IMR-90 (cell line): ENCODE data around the gene NOX4. TPM values are rescaled to one million over a fixed set of nuclear protein-coding genes. Genes with fewer than 3 reads are reported as not detected.
"Not testable (repeated sequence)": the region's sequence is repeated elsewhere in the genome, so short reads cannot be mapped to it uniquely, and the experiment has no call there.

Experiments
- ATAC-seq: fragments of 200-7000 bp; cut with Tn5 transposase; 2 replicates; pipeline ENCODE4 v1.9.1; 2020; ENCODE audit warnings: low read depth, mild to moderate bottlenecking, moderate library complexity
- BruUV-seq: library from RNA; stranded (reverse); fragments of 400-500 nt; replicated peaks from 2 replicates; lab custom pipeline; 2021; lab: Mats Ljungman, UMichigan
- CTCF ChIA-PET: fragments of 300-600 bp; formaldehyde crosslinking; extraction: SDS; loops from one replicate; lab custom pipeline; 2021; ENCODE audit warnings: antibody characterized with exemption; lab: Yijun Ruan, JAX
- POLR2A ChIA-PET: fragments of 300-600 bp; sonication (Branson Sonifier 250); formaldehyde crosslinking; loops from one replicate; lab custom pipeline; 2022; ENCODE audit warnings: antibody characterized with exemption; ENCODE audit not compliant: unreplicated experiment; lab: Charles Lee
- DNase-seq: peaks from one replicate; pipeline ENCODE4 v3.0.0; 2013
- H2AFZ ChIP-seq: replicated peaks from 2 replicates; pipeline ENCODE3; 2013; ENCODE audit warnings: low read length, mild to moderate bottlenecking; ENCODE audit not compliant: poor library complexity
- H2AK5ac ChIP-seq: 2 replicates; pipeline ENCODE4 v1.6.1; 2013; ENCODE audit warnings: low read depth, low read length, inconsistent platforms
- H2AK9ac ChIP-seq: replicated peaks from 2 replicates; pipeline ENCODE3; 2013; ENCODE audit warnings: mild to moderate bottlenecking, low read depth, low read length, moderate library complexity; ENCODE audit not compliant: poor library complexity
- H2BK120ac ChIP-seq: 2 replicates; pipeline ENCODE4 v1.6.1; 2013; ENCODE audit warnings: low read depth, low read length, inconsistent platforms
- H2BK15ac ChIP-seq: 3 replicates; pipeline ENCODE4 v1.6.1; 2013; ENCODE audit warnings: low read depth, low read length, inconsistent platforms
- H2BK20ac ChIP-seq: 2 replicates; pipeline ENCODE4 v1.6.1; 2013; ENCODE audit warnings: low read depth, mild to moderate bottlenecking, inconsistent platforms, low read length, moderate library complexity
- H2BK5ac ChIP-seq: 2 replicates; pipeline ENCODE4 v1.6.1; 2013; ENCODE audit warnings: mild to moderate bottlenecking, low read depth, low read length, inconsistent platforms; ENCODE audit not compliant: poor library complexity, severe bottlenecking
- H3K14ac ChIP-seq: replicated peaks from 2 replicates; pipeline ENCODE4 v1.6.1; 2013; ENCODE audit warnings: low read depth, low read length, inconsistent platforms
- H3K18ac ChIP-seq: 2 replicates; pipeline ENCODE4 v1.6.1; 2013; ENCODE audit warnings: low read depth, low read length, control low read depth
- H3K23ac ChIP-seq: 2 replicates; pipeline ENCODE4 v1.6.1; 2013; ENCODE audit warnings: low read depth, low read length, inconsistent platforms
- H3K27ac ChIP-seq: 2 replicates; pipeline ENCODE4 v1.5.1; 2013; ENCODE audit warnings: mild to moderate bottlenecking, control low read depth, low read length; ENCODE audit not compliant: insufficient read depth
- H3K27me3 ChIP-seq: 2 replicates; pipeline ENCODE4 v1.6.1; 2013; ENCODE audit warnings: low read length; ENCODE audit not compliant: control insufficient read depth, insufficient read depth
- H3K36me3 ChIP-seq: 2 replicates; pipeline ENCODE4 v1.6.1; 2013; ENCODE audit warnings: low read length, mixed read lengths; ENCODE audit not compliant: control insufficient read depth, insufficient read depth
- H3K4ac ChIP-seq: 2 replicates; pipeline ENCODE4 v1.6.1; 2013; ENCODE audit warnings: low read depth, low read length, inconsistent platforms
- H3K4me1 ChIP-seq: 2 replicates; pipeline ENCODE4 v1.6.1; 2013; ENCODE audit warnings: low read length, mixed read lengths; ENCODE audit not compliant: control insufficient read depth, insufficient read depth
- H3K4me2 ChIP-seq: 2 replicates; pipeline ENCODE4 v1.6.1; 2013; ENCODE audit warnings: low read depth, mild to moderate bottlenecking, control low read depth, low read length, moderate library complexity
- H3K4me3 ChIP-seq: 2 replicates; pipeline ENCODE4 v1.5.1; 2013; ENCODE audit warnings: low read depth, mild to moderate bottlenecking, control low read depth, low read length, moderate library complexity; ENCODE audit not compliant: insufficient read depth
- H3K56ac ChIP-seq: 2 replicates; pipeline ENCODE4 v1.6.1; 2013; ENCODE audit warnings: low read length, inconsistent platforms; ENCODE audit not compliant: insufficient read depth; ENCODE audit errors: extremely low read depth
- H3K79me1 ChIP-seq, 2 experiments: 2 replicates each; pipeline ENCODE4 v1.6.1; 2013; ENCODE audit warnings: low read length in 2 of 2, inconsistent platforms in 1 of 2, low read depth in 1 of 2
- H3K9ac ChIP-seq: 2 replicates; pipeline ENCODE4 v1.6.1; 2013; ENCODE audit warnings: low read depth, low read length, control low read depth
- H3K9me1 ChIP-seq: 2 replicates; pipeline ENCODE4 v1.6.1; 2013; ENCODE audit warnings: low read length, inconsistent platforms; ENCODE audit not compliant: insufficient read depth
- H3K9me3 ChIP-seq: 2 replicates; pipeline ENCODE4 v1.6.1; 2013; ENCODE audit warnings: low read length; ENCODE audit not compliant: control insufficient read depth, insufficient read depth
- H4K20me1 ChIP-seq: 2 replicates; pipeline ENCODE4 v1.6.1; 2013; ENCODE audit warnings: low read length, inconsistent platforms; ENCODE audit not compliant: insufficient read depth
- H4K5ac ChIP-seq: 2 replicates; pipeline ENCODE4 v1.6.1; 2013; ENCODE audit warnings: mild to moderate bottlenecking, low read depth, low read length, control low read depth
- H4K8ac ChIP-seq, 2 experiments: 2 replicates each; pipeline ENCODE4 v1.6.1; 2013; ENCODE audit warnings: low read depth in 2 of 2, low read length in 2 of 2, control low read depth in 1 of 2, inconsistent platforms in 1 of 2
- H4K91ac ChIP-seq: 2 replicates; pipeline ENCODE4 v1.6.1; 2013; ENCODE audit warnings: low read depth, low read length, inconsistent platforms; ENCODE audit not compliant: insufficient read depth
- CEBPB ChIP-seq: IDR thresholded peaks from 2 replicates; pipeline ENCODE4 v1.6.1; 2012; ENCODE audit warnings: low read depth, low read length, improper control_type of control experiment
- WGBS, 2 experiments: methylation state at CpG; one replicate each; pipeline versions ENCODE4 v1.1.5 to v1.1.7; 2013; ENCODE audit warnings: missing lambda C conversion rate in 2 of 2; ENCODE audit not compliant: insufficient read length in 1 of 2; ENCODE audit errors: extremely low coverage in 2 of 2; 5-methylcytosine and 5-hydroxymethylcytosine counted together
- dilution Hi-C: fragments of 300-500 bp; cut with HindIII; formaldehyde crosslinking; loops from one replicate; pipeline ENCODE4 v1.14.3; 2018; ENCODE audit warnings: low sequenced_read_pairs; ENCODE audit not compliant: unreplicated experiment
- in situ Hi-C: fragments of 300-500 bp; cut with MboI; formaldehyde crosslinking; loops from 3 replicates; pipeline ENCODE4 v1.14.3; 2019; ENCODE audit warnings: low sequenced_read_pairs, inconsistent platforms, mixed read lengths
- intact Hi-C: fragments of 100-400 bp; cut with micrococcal nuclease; formaldehyde crosslinking; loops from 2 replicates; pipeline ENCODE4 v1.10.0; 2022
- polyA plus RNA-seq, 3 experiments: library from polyadenylated mRNA; depleted of rRNA; stranded (reverse); fragments of >200 nt; gene quantifications; 2 replicates each; pipeline ENCODE4 v1.2.3, GENCODE V29; 2012; ENCODE audit warnings: low replicate concordance in 1 of 3
- total RNA-seq: library from RNA; depleted of rRNA; stranded (reverse); fragments of >200 nt; gene quantifications from 2 replicates; pipeline ENCODE4 v1.2.3, GENCODE V29; 2012

Gene NOX4
- total and polyA plus RNA-seq, 2 of the 4 experiments (the other 2 are of a cell fraction), result 4.7 to 11.7 TPM

DNA sequence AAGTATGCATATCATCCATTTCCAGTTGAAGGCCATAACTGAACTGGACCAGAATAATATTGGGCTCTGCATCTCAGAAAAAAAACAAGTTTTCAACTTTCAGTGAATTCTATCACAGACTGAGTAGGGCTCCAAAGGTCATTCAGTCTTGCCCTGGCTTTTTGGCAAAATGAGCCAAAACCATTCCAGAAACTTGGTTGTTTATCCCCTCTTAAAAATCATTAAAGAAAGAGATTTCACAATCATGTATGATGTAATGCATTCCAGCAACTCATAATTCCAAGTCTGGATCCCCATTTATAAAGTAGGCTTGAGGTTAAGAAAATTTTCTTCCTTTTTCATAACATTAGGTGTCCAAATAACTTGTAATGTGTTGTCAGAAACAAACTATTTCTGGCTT is 150.7 kb downstream of the NOX4 start:
- H3K27ac ChIP-seq, POLR2A ChIA-PET, H2BK20ac ChIP-seq, H4K8ac ChIP-seq, H3K27me3 ChIP-seq, intact Hi-C loops, H3K9ac ChIP-seq, H3K14ac ChIP-seq, H3K79me1 ChIP-seq, H4K5ac ChIP-seq, H3K23ac ChIP-seq, H3K9me3 ChIP-seq, H2BK120ac ChIP-seq, H3K4me2 ChIP-seq, BruUV-seq, H3K36me3 ChIP-seq, H2AFZ ChIP-seq, H3K4ac ChIP-seq, H3K56ac ChIP-seq, H4K20me1 ChIP-seq, CTCF ChIA-PET, in situ Hi-C loops, H2BK15ac ChIP-seq, H3K4me1 ChIP-seq, H3K4me3 ChIP-seq, H3K9me1 ChIP-seq, H3K18ac ChIP-seq, H2AK5ac ChIP-seq, dilution Hi-C loops, H4K91ac ChIP-seq, H2AK9ac ChIP-seq: not testable (repeated sequence)
- DNase-seq (peak; percentile 51), ATAC-seq (peak; percentile 65)
- peak overlapping the region; percentile 63 for H2BK5ac ChIP-seq
- TF ChIP-seq CEBPB, result peak; percentile 83

DNA sequence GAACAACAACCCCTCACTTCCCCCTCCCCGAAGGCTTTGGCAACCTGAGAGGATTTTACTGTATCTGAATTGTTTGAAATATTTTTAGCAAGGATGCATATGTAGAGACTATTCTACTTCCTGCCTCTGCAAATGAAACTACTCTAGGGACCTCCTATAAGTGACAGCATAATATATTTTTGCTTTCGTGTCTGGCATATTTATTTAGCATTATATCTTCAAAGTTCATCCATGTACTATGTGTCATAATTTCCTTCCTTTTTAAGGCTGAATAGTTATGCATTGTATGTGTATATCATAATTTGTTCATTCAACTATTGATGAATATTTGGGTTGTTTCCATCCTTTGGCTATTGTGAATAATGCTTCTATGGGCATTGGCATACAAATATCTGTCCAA is 153.1 kb downstream of the NOX4 start:
- H3K9ac ChIP-seq, H3K4me2 ChIP-seq, H3K4ac ChIP-seq, H4K5ac ChIP-seq, H3K36me3 ChIP-seq, H3K23ac ChIP-seq, H2AFZ ChIP-seq, H3K56ac ChIP-seq, DNase-seq, H3K27ac ChIP-seq, POLR2A ChIA-PET, H2BK5ac ChIP-seq, H2BK120ac ChIP-seq, H2BK15ac ChIP-seq, dilution Hi-C loops, H3K27me3 ChIP-seq, H3K79me1 ChIP-seq, H3K4me3 ChIP-seq, H2AK9ac ChIP-seq, H4K91ac ChIP-seq, H3K18ac ChIP-seq, CTCF ChIA-PET, H3K4me1 ChIP-seq, H2AK5ac ChIP-seq, ATAC-seq, H3K9me1 ChIP-seq, H3K14ac ChIP-seq, H4K20me1 ChIP-seq, BruUV-seq, H3K9me3 ChIP-seq, H4K8ac ChIP-seq, H2BK20ac ChIP-seq: not testable (repeated sequence)
- no CpG with 5 or more reads among the region's 2 CpGs for WGBS, 2 experiments
- in situ Hi-C loops (loop anchor here (10.0 kb wide), 1 partner anchor 277 kb away; no protein-coding TSS in a partner anchor), intact Hi-C loops (loop anchor here (10.0 kb wide), 2 partner anchors 67 to 243 kb away; no protein-coding TSS in a partner anchor)
